PC-9 (cell line): ENCODE data around the gene ABCB8. TPM values are rescaled to one million over a fixed set of nuclear protein-coding genes. Genes with fewer than 3 reads are reported as not detected.

Experiments
- BruUV-seq: library from RNA; stranded (reverse); fragments of 400-500 nt; replicated peaks from 2 replicates; lab custom pipeline; 2021; lab: Mats Ljungman, UMichigan
- CTCF ChIA-PET: fragments of 300-600 bp; sonication (Branson Sonifier 250); formaldehyde crosslinking; loops from one replicate; lab custom pipeline; 2022; ENCODE audit warnings: antibody characterized with exemption; lab: Charles Lee
- POLR2A ChIA-PET: fragments of 300-600 bp; sonication (Branson Sonifier 250); formaldehyde crosslinking; loops from one replicate; lab custom pipeline; 2022; ENCODE audit warnings: antibody characterized with exemption; ENCODE audit not compliant: unreplicated experiment; lab: Charles Lee
- DNase-seq, 2 experiments: peaks; one replicate each; pipeline versions ENCODE4 v3.0.0 to v3.0.0-alpha.2; 2015 to 2022; ENCODE audit warnings: mixed read lengths in 1 of 2
- H2AFZ ChIP-seq: fragments of 200-600 bp; sonication (generic); 2 replicates; pipeline ENCODE4 v1.8.1; 2017; ENCODE audit warnings: antibody characterized with exemption
- H3F3A ChIP-seq: fragments of 200-600 bp; sonication (generic); 2 replicates; pipeline ENCODE4 v1.8.1; 2017; ENCODE audit warnings: antibody characterized with exemption, mild to moderate bottlenecking, low read depth; ENCODE audit not compliant: insufficient read depth
- H3K27ac ChIP-seq: fragments of 200-600 bp; sonication (generic); 2 replicates; pipeline ENCODE4 v1.6.1; 2016; ENCODE audit warnings: mixed run types
- H3K27me3 ChIP-seq: fragments of 200-600 bp; sonication (generic); 2 replicates; pipeline ENCODE4 v1.6.1; 2016; ENCODE audit warnings: low read depth, mixed run types; ENCODE audit not compliant: insufficient read depth
- H3K36me3 ChIP-seq: fragments of 200-600 bp; sonication (generic); 2 replicates; pipeline ENCODE4 v1.6.1; 2016; ENCODE audit warnings: low read depth, mixed run types
- H3K4me1 ChIP-seq: fragments of 200-600 bp; sonication (generic); replicated peaks from 2 replicates; pipeline ENCODE4 v1.6.1; 2016; ENCODE audit warnings: mixed run types; ENCODE audit not compliant: insufficient read depth
- H3K4me2 ChIP-seq: fragments of 200-600 bp; sonication (generic); 2 replicates; pipeline ENCODE4 v1.6.1; 2017; ENCODE audit warnings: mixed run types
- H3K4me3 ChIP-seq: fragments of 200-600 bp; sonication (generic); 2 replicates; pipeline ENCODE4 v1.6.1; 2016; ENCODE audit warnings: mixed run types
- H3K79me2 ChIP-seq: fragments of 200-600 bp; sonication (generic); 2 replicates; pipeline ENCODE4 v1.6.1; 2017; ENCODE audit warnings: low read depth, mixed run types
- H3K9me2 ChIP-seq: fragments of 200-600 bp; sonication (generic); 2 replicates; pipeline ENCODE4 v1.8.1; 2017; ENCODE audit warnings: mild to moderate bottlenecking; ENCODE audit not compliant: insufficient read depth
- H3K9me3 ChIP-seq: fragments of 200-600 bp; sonication (generic); 2 replicates; pipeline ENCODE4 v1.8.1; 2016; ENCODE audit warnings: low read depth; ENCODE audit not compliant: insufficient read depth
- H4K20me1 ChIP-seq: fragments of 200-600 bp; sonication (generic); 2 replicates; pipeline ENCODE4 v1.8.1; 2017; ENCODE audit not compliant: insufficient read depth
- EZH2 ChIP-seq: fragments of 200-600 bp; sonication (generic); IDR thresholded peaks from 2 replicates; pipeline ENCODE4 v1.8.0; 2017; ENCODE audit warnings: antibody characterized with exemption, low read depth
- intact Hi-C: fragments of 100-400 bp; cut with micrococcal nuclease; formaldehyde crosslinking; loops from one replicate; pipeline ENCODE4 v1.10.0; 2022; ENCODE audit not compliant: unreplicated experiment
- total RNA-seq: library from RNA; stranded (reverse); gene quantifications from 2 replicates; pipeline ENCODE4 v1.2.3, GENCODE V29; 2021
- TF ChIP-seq, protein P1 (sequence below): fragments of 200-600 bp; sonication (generic); conservative IDR thresholded peaks from 2 replicates; pipeline ENCODE4 v1.6.1; 2017; ENCODE audit warnings: mixed run types, antibody characterized with exemption, mild to moderate bottlenecking, moderate library complexity

Gene ABCB8
- total RNA-seq, 1 experiment from 2014 or later: 61.9 TPM

DNA sequence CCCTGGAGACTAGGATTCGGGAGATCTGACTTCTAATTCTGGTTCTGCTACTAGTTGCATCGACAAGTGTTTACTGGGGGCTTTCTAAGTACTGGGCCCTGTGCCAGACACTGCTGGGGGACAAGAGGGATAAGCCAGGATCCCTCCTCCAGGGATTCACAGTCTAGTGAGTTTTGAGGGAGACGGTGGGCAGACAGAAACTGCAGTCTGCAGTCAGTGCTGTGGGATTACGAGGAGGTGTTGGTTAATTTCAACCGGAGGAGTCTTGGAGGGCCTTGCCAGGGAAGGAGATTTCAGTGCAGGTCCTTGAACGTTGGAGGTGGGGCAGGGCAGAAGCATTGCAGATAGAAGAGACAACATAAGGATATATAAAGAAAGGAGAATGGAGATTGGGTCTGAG lies 46.6 kb upstream of the ABCB8 start:
- no peak for DNase-seq
- Histone ChIP-seq H4K20me1 (no peaks in the 10 kb centered on the region; the same call in 1 of the 2 replicates), H3K9me2 (no peaks in the 10 kb centered on the region), H3K27me3 (peaks cover 56% of the 10 kb centered on the region), H3K4me1 (no peaks in the 10 kb centered on the region), H3F3A (no peaks in the 10 kb centered on the region), H3K4me2 (no peak overlapping the region), H3K36me3 (no peaks in the 10 kb centered on the region), H3K27ac (no peak overlapping the region), H3K9me3 (no peaks in the 10 kb centered on the region), H3K79me2 (no peaks in the 10 kb centered on the region), H2AFZ (no peak overlapping the region), H3K4me3 (no peak overlapping the region)
- intact Hi-C loops: no loop called here
- POLR2A ChIA-PET: no interaction called here
- TF ChIP-seq, protein P1, sequence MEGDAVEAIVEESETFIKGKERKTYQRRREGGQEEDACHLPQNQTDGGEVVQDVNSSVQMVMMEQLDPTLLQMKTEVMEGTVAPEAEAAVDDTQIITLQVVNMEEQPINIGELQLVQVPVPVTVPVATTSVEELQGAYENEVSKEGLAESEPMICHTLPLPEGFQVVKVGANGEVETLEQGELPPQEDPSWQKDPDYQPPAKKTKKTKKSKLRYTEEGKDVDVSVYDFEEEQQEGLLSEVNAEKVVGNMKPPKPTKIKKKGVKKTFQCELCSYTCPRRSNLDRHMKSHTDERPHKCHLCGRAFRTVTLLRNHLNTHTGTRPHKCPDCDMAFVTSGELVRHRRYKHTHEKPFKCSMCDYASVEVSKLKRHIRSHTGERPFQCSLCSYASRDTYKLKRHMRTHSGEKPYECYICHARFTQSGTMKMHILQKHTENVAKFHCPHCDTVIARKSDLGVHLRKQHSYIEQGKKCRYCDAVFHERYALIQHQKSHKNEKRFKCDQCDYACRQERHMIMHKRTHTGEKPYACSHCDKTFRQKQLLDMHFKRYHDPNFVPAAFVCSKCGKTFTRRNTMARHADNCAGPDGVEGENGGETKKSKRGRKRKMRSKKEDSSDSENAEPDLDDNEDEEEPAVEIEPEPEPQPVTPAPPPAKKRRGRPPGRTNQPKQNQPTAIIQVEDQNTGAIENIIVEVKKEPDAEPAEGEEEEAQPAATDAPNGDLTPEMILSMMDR: no peak
- TF ChIP-seq EZH2: no peak
- CTCF ChIA-PET: no interaction called here
- BruUV-seq: no TSS peak

DNA sequence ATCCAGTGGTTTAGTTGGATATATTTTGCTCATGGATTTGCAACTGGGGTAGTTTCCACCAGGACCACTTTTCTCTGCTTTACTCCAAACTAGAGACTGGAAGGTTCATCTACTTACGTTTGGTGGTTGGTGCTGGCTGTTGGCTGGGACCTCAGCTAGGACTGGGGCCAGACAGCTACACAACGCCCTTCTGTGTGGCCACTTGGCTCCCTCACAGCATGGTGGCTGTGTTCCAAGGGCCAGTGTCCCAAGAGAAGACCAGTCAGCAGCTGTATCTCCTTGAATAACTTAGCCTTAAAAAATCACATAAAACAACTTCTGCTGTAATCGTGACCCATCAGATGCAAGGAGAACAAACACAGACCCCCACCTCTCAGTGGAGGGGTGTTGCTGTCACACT lies 45.9 kb upstream of the ABCB8 start:
- no peak for DNase-seq
- no peak overlapping the region for H3K27ac ChIP-seq
- H3K4me1 ChIP-seq: no peaks in the 10 kb centered on the region
- H3K36me3 ChIP-seq: no peaks in the 10 kb centered on the region
- peaks cover 60% of the 10 kb centered on the region for H3K27me3 ChIP-seq
- BruUV-seq: no TSS peak
- no peaks in the 10 kb centered on the region; the same call in 1 of the 2 replicates for H4K20me1 ChIP-seq
- H2AFZ ChIP-seq: no peak overlapping the region
- ChIA-PET CTCF (no interaction called here), POLR2A (no interaction called here)
- no peak overlapping the region for H3K4me2 ChIP-seq
- no peak overlapping the region for H3K4me3 ChIP-seq
- no peaks in the 10 kb centered on the region for H3K79me2 ChIP-seq
- intact Hi-C loops: no loop called here
- no peaks in the 10 kb centered on the region for H3F3A ChIP-seq
- H3K9me3 ChIP-seq: no peaks in the 10 kb centered on the region
- TF ChIP-seq, protein P1: no peak
- no peak for TF ChIP-seq EZH2
- no peaks in the 10 kb centered on the region for H3K9me2 ChIP-seq

DNA sequence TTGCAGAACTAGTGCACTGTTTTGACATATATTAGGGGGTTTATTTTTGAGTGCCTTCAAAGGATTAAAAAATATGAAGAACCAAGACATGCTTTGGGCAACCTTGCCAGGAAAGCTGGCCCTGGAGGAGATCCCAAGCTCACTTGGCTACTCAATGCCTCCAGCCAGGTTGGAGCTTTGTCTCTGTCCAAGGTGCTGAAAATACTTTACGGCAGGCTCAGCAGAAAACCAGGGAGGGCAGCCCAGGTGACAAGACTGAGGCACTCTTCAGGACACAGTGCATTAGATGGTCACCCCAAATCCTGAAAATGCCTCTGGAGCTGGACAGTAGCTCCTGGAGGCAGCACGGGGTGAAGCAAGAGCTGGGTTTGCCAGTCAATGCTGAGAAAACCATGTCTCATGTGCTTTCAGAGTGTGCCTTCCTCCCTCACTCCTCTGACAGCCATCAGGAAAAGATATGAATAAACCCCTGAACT lies 44.3 kb upstream of the ABCB8 start:
- Histone ChIP-seq H3K79me2 (no peaks in the 10 kb centered on the region), H3K9me3 (peaks cover under 1% of the 10 kb centered on the region; the same call in 1 of the 2 replicates), H2AFZ (no peak overlapping the region), H3K36me3 (no peaks in the 10 kb centered on the region), H3K27me3 (peaks cover 66% of the 10 kb centered on the region), H4K20me1 (no peaks in the 10 kb centered on the region; the same call in 1 of the 2 replicates), H3K4me1 (no peaks in the 10 kb centered on the region), H3F3A (no peaks in the 10 kb centered on the region), H3K9me2 (no peaks in the 10 kb centered on the region), H3K27ac (no peak overlapping the region), H3K4me2 (no peak overlapping the region), H3K4me3 (no peak overlapping the region)
- ChIA-PET POLR2A (no interaction called here), CTCF (no interaction called here)
- intact Hi-C loops: no loop called here
- no peak for DNase-seq
- no TSS peak for BruUV-seq
- TF ChIP-seq, protein P1: no peak
- TF ChIP-seq EZH2: no peak
